GM19025 (cell line): ENCODE data around the gene GP1BB.
"Not testable (repeated sequence)": the region's sequence is repeated elsewhere in the genome, so short reads cannot be mapped to it uniquely, and the experiment has no call there.

Source experiments
- ATAC-seq: cut with Tn5 transposase; IDR thresholded peaks from one replicate; pipeline ENCODE4 v1.9.1; 2021; ENCODE audit warnings: mild to moderate bottlenecking, low read depth, moderate library complexity; ENCODE audit not compliant: unreplicated experiment

The GP1BB gene

GRCh38 chr22:19723232-19723982 is at the start of gene GP1BB:
GP1BB (plus strand) TSS chr22:19723539; CDS start chr22:19723570, 31 bp downstream.
- no peak for ATAC-seq

DNA sequence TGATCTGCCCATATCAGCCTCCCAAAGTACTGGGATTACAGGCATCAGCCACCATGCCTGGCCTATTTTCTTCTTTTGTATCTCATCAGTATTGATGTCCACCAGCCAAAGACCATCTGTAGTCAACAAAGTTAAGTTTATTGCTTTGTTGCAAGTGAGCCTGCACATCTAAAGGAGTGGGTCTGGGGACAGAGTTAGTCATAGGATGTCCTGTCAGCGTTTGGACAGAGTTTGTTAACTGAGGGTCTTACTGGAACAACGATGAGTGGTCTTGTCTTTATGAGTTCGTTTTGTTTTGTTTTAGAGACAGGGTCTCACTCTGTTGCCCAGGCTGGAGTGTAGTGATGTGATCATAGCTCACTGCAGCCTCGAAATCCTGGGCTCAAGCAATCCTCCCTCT is 49.7 kb upstream of the GP1BB start:
- ATAC-seq = no peak

DNA sequence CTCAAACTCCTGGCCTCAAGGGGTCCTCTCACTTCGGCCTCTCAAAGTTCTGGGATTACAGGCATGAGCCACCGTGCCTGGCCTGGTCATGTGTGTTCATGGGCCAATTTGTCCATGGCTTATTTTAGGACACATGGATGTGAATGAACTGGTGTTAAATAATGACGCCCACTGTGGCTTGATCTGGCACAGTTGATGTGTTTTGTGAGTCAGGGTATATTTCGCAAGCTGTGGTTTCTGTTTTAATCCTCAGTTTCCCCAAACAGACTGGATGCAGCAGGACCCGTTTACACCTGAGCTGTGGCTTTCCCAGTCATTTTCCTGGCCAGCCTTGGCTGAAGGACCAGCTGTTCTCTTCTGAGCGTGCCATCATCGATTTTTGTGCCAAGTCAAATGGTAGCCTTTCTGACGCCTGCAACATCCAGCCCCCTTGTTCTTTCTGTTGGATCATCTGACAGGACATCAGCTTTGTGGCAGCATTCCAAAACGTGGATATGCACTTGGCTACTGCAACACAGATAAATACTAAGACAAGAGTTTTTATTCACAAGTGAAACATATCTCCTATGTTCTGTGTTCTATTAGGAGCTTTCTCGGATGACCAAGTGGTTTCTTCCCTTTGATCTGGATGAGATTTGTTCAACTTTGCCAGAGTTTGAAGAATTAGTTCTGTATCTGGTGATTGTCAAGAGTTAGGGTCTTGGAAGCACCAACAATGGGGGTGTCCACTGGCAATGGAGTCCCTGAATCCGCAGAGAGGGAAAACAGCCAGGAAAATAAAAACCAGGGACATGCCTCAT is 49.0 kb upstream of the GP1BB start:
- ATAC-seq = no peak

- ATAC-seq = no peak
These were observed 48.4 kb upstream of the GP1BB start for GRCh38 chr22:19674929-19675253.

DNA sequence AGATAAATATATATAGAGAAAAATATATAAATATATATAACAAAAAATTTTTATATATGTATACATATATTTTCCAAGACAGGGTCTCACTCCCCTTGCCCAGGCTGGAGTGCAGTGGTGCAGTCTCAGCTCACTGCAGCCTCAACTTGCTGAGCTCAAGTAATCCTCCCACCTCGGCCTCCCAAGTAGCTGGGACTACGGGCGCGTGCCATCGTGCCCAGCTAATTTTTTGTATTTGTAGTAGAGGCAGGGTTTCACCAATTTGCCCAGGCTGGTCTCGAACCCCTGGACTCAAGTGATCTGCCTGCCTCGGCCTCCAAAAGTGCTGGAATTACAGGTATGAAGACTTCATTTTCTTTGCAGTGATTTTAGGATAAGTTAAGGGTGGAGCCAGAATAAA is 47.9 kb upstream of the GP1BB start:
- ATAC-seq = no peak

DNA sequence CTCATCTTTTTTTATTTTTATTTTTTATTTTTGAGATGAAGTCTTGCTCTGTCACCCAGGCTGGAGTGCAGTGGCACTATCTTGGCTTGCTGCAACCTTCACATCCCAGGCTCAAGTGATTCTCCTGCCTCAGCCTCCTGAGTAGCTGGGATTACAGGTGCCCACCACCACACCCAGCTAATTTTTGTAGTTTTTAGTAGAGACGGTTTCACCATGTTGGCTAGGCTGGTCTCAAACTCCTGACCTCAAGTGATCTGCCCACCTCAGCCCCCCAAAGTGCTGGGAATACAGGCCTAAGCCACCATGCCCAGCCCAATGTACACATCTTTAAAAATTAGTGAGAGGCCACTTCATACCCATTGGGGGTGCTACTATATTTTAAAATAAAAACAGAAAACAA is 46.9 kb upstream of the GP1BB start:
- ATAC-seq = not testable (repeated sequence)

DNA sequence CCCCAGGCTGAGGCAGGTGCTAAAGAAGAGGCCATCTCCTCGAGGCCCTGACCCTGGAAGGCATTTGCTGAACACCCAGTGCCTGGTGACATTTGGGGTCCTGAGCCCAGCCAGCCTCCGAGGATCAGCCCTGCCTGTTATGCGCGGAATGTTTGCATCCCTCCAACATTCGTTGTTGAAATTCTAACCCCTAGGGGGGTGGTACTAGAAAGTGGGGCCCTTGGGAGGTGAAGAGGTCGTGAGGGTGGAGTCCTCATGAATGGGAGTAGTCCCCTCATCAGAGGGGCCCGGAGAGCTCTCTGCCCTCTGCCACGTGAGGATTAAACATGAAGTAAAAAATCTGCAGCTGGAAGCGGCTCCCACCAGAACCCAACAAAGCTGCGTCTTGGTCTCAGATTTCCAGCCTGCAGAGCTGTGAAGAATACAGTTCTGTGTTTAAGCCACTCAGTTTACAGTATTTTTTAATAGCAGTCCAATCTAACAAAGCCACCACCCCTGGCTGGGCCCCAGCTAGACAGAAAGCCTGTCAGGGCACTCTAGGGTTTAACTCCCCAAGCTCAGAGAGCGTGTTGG is 44.3 kb upstream of the GP1BB start:
- no peak for ATAC-seq

DNA sequence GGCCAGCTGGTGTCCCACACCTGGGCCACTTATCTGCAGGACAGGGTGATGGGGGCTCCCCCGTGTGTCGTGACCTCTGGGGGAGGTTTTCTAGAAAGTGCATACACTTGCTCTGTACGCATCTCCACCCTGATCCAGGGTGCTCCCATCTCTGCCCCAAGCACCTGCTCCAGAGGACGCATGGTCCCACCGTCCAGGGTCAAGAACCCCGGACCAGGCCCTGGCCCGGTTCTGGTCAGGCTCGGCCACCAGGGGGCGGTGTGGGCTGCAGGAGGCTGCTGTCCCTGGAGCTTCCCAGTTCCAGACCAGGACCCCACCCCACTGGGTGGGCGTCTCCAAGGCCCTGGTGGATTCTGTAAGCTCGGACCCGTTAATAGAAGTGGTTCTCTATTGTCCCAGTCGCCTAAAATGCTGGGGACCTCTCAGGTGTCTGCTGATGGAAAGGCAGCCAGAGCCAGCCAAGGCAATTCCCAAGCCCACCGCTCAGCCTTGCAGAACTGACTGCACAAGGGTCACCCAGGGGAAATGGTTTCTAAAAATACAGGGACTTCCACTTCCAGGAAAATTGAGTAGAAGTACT is 43.7 kb upstream of the GP1BB start:
- no peak for ATAC-seq

DNA sequence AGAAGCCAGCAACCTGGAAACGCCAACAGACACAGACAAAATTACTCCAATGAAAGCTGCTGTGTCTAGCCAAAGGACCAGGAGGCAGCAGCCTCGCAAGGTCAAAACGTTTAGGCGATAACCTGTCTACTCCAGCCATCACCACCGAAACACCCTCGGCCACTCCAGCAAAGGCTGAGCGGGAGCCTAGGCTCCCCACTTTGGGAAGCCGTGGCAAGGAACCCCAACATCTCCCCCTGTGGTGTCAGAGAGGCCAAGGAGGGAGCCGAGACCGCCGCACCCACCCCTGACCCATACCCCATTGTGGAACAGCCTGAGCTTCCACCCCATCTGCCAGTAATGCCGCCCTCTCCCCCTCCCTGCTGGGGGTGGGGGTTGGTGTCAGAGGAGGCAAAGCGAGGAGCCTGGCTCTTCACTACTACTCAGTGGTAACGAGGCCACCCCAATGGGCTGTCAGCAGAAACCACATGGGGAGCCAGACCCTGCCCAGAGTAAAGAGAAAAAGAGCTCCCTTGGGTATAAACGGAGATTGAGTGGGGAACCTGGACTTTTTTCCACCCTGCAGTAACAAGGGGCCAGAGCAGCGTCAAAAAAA is 43.0 kb upstream of the GP1BB start:
- ATAC-seq = no peak

DNA sequence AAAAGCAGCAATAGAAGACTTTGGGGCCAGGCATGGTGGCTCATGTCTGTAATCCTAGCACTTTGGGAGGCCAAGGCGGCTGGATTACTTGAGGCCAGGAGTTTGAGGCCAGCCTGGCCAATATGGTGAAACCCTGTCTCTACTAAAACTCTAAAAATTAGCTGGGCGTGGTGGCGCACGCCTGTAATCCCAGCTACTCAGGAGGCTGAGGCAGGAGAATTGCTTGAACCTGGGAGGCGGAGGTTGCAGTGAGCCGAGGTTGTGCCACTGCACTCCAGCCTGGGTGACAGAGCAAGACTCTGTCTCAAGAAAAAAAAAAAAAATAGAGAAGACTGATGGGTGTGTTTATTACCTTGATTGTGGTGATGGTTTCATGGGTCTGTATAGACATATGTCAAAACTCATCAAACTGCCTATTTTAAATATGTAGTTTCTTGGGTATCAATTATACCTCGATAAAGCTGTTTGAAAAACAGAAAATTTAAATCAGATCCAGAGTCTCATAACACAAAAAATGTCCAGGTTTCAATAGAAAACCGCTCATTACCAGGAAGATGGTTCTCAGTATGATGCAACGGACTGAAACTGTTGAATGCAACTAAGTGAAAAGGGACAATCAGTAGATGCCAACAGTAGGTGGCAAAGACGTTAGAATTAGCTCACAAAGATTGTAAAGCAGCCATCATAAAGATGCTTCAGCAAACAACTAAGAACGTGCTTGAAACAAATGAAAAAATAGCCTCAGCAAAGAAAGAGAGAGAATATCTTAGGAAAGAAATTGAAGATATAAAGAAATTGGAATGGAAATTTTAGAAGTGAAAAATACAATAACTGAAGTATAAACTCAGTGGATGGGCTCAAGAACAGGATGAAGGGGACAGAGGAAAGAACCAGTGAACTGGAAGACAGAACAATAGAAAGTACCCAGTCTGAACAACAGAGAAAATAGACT is 42.2 kb upstream of the GP1BB start:
- no peak for ATAC-seq

DNA sequence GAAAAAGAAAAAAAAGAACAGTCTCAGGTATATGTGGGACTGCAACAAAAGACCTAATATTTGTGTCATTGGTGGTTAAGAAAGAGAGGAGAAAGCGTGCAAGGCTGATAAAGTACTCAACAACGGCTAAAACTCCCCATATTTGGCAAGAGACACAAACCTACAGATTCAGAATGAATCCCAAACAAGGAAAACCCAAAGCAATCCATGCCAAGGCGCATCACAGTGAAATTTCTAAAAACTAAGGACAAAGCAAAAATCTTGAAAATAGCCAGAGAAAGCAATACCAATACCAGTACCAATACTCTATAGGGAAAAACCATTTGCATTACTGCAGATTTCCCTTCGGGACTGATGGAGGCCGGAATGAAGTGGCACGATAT is 41.5 kb upstream of the GP1BB start:
- no peak for ATAC-seq

DNA sequence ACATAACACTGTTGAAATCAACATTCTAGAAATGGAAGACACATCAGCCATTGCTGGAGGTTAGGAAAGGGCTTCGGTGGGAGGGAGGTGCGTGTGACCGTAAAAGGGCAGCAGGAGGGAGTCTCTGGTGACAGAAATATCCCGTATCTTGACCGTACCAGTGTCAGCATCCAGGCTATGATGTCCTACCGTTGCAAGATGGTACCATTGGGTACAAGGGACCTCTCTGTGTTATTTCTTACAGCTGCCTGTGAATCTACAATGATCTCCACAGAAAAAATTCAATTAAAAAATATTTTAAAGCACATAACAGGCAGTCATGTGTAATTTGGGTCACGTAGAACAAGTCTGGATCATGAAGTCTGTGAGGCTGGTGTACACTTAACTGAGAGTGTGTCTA is 36.4 kb upstream of the GP1BB start:
- no peak for ATAC-seq

- no peak for ATAC-seq
These were observed 35.6 kb upstream of the GP1BB start for GRCh38 chr22:19687561-19688300.

DNA sequence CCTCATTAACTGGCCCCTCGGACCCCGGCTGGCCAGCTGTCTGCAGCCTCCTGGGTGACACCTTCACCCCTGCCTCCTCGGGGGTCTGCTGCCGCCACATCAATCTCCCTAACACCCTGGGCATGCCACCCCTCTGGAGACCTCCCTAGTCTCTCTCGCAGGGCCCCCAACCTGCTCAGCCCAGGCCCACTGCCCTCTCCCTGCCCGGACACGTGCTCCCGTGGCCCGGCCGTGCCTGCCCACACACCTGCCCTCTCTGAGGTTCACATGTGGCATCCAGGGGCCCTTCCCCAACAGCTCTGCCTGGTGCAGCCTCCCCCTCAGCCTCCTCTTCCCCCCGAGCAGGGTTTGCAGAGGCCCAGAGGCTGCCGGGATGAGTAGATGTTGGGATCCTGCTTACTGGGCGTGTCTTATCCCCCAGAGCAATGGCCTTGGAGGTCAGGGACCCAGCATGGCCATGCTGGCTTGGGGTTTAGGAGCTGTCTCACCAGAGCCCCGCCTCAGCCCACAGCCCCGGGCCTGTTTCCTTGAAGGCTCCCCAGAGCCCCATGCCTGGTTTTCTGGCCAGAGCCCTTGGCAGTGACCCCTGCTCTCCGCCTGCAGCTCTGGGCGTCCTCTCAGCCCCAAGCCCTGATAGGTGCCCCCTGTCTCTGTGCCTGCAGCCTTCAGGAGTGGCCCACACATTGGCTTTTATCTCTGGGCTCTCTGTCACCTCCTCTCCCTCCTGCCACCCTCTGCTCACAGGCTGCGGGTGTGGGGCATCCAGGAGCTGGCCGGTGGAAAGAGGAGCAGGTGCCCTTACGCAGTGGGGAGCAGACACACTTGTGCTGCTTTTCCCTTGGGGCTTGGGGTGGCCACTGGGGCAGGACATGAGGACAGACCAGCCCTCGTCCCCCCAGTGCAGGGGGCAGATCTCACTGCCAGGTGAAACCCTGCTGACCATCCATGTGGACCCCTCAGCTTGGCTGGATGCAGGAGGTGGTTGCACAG is 34.7 kb upstream of the GP1BB start:
- ATAC-seq = no peak

- no peak for ATAC-seq
These were observed 33.9 kb upstream of the GP1BB start for GRCh38 chr22:19689408-19689807.

- no peak for ATAC-seq
These were observed 32.2 kb upstream of the GP1BB start for GRCh38 chr22:19691007-19691720.

DNA sequence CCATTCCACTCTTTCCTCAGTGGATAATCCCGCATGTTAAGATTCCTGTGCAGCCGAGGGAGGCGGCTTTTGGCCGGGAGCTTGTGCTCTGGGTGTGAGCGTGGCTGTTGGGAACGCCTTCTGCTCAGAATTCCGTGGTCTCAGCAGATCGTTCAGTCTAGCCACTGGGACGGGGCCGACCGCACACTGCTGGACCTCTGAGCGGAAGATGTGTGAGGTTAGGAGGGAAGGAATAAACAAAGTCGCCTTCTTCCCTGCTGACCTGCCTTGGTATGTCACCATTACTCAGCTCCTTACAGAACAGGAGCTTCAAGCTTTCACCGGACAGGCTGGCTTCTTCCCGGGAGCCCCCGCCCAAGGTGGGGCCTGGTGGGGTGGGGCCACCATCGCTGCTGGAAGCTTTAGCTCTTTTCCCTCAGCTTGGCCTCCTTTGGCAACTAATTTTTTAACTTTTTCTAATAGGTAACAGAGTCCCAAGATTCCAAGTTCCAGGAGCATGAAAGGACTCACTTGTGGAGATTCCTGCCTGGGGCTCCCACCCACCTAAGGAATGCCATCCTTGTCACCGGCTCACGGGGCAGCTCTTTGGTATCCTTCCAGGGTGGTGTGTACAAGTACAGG is 31.5 kb upstream of the GP1BB start:
- no peak for ATAC-seq
